ENCODE data around the gene EYS. TPM values are rescaled to one million over a fixed set of nuclear protein-coding genes. Genes with fewer than 3 reads are reported as not detected.

Gene EYS
- total and polyA plus RNA-seq, 2 experiments from 2014 or later: 0.04 TPM; not detected in 1

DNA sequence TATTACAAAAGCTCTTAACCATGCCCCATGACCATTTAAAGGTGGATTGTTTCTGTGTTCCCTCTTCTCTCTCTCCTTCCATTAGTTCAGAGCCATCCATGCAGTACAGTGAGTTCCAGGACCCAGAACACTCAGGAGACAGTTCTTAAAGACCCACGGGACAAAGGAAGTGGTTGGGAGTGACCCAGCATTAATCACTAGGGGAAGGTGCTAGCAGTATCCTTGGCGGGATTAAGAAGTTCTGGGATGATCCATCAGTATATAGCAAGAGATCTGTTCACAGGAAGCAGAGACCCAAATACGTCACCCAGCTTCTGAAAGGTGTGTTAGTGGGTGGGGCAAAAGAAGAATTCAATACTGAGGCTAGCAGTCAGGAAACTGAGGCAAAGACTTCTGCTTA is 1917.3 kb downstream of the EYS start:
- Histone ChIP-seq H3K36me3 (ENCODE audit: low read depth) (no peaks in the 10 kb centered on the region), H3K27me3 (replicated peaks; ENCODE audit: insufficient read depth) (no peaks in the 10 kb centered on the region), H4K20me1 (ENCODE audit: insufficient read depth) (no peaks in the 10 kb centered on the region), H3K27ac (no peak overlapping the region), H2AFZ (no peak overlapping the region), H3K4me2 (ENCODE audit: unreplicated experiment) (no peak overlapping the region), H3K4me3 (no peak overlapping the region), H3K9ac (no peak overlapping the region), H3K9me3 (ENCODE audit: low read depth) (no peaks in the 10 kb centered on the region), H3K9me2 (ENCODE audit: insufficient read depth) (no peaks in the 10 kb centered on the region), H3K4me1 (ENCODE audit: insufficient read depth) (peaks cover 5% of the 10 kb centered on the region), H3F3A (ENCODE audit: insufficient read depth) (peaks cover 6% of the 10 kb centered on the region; the same call in 1 of the 2 replicates), H3K79me2 (ENCODE audit: insufficient read depth) (no peaks in the 10 kb centered on the region)
- DNase-seq: no peak
- WGBS, 2 experiments (ENCODE audit: low coverage in 1 of 2, low lambda C conversion rate in 2 of 2, missing lambda C conversion rate in 2 of 2): 41 to 56% methylated on average over 3 of the region's 3 CpGs
- TF ChIP-seq EZH2phosphoT487 (IDR thresholded peaks at IDR 0.05; ENCODE audit: insufficient read depth, low read depth) (no peak), EZH2 (IDR thresholded peaks at IDR 0.05; ENCODE audit: insufficient read depth, poor library complexity, severe bottlenecking) (no peak)
- in situ Hi-C loops (cut with MboI): loop anchor here (25.0 kb wide), 1 partner anchor 477 kb away; the partner anchor contains the start of gene LGSN

GRCh38 chr6:63788569-63788968 is 1918.5 kb downstream of the EYS start:
- Histone ChIP-seq H3K9ac (no peak overlapping the region), H3K27ac (no peak overlapping the region), H3K79me2 (ENCODE audit: insufficient read depth) (no peaks in the 10 kb centered on the region), H3K9me3 (ENCODE audit: low read depth) (no peaks in the 10 kb centered on the region), H3K36me3 (ENCODE audit: low read depth) (no peaks in the 10 kb centered on the region), H3K27me3 (replicated peaks; ENCODE audit: insufficient read depth) (no peaks in the 10 kb centered on the region), H3K4me2 (ENCODE audit: unreplicated experiment) (no peak overlapping the region), H3K4me3 (no peak overlapping the region), H3K9me2 (ENCODE audit: insufficient read depth) (no peaks in the 10 kb centered on the region), H3F3A (ENCODE audit: insufficient read depth) (no peaks in the 10 kb centered on the region), H4K20me1 (ENCODE audit: insufficient read depth) (no peaks in the 10 kb centered on the region), H3K4me1 (ENCODE audit: insufficient read depth) (no peaks in the 10 kb centered on the region), H2AFZ (no peak overlapping the region)
- in situ Hi-C loops (cut with MboI): loop anchor here (25.0 kb wide), 1 partner anchor 476 kb away; the partner anchor contains the start of gene LGSN
- WGBS, 2 experiments (ENCODE audit: low coverage in 1 of 2, low lambda C conversion rate in 2 of 2, missing lambda C conversion rate in 2 of 2): 63 to 72% methylated on average over 2 of the region's 2 CpGs
- DNase-seq: no peak
- no peak for TF ChIP-seq EZH2phosphoT487 (IDR thresholded peaks at IDR 0.05; ENCODE audit: insufficient read depth, low read depth)
- no peak for TF ChIP-seq EZH2 (IDR thresholded peaks at IDR 0.05; ENCODE audit: insufficient read depth, poor library complexity, severe bottlenecking)

DNA sequence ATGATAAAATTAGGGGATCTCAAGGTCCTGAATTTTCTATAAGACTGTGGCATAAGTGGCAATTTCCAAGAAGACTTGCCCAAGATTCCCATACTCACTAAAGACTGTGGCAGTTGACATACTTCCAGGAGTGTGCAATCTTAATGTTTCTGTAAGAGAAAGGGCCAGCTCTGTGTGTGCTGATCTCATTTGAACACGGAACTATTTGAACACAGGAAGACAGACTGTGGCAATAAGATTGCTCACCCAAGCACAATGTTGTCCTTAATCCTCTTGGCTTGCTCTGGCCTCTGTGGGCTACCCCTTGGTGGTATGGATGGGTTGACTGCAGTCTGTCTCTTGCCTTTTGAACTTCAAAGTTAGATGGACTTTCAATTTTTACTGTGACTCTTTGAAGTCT is 1920.0 kb downstream of the EYS start:
- Histone ChIP-seq H3K36me3 (ENCODE audit: low read depth) (no peaks in the 10 kb centered on the region), H3K9me2 (ENCODE audit: insufficient read depth) (no peaks in the 10 kb centered on the region), H2AFZ (no peak overlapping the region), H3K4me1 (ENCODE audit: insufficient read depth) (no peaks in the 10 kb centered on the region), H3K4me3 (no peak overlapping the region), H3K79me2 (ENCODE audit: insufficient read depth) (no peaks in the 10 kb centered on the region), H4K20me1 (ENCODE audit: insufficient read depth) (no peaks in the 10 kb centered on the region), H3K4me2 (ENCODE audit: unreplicated experiment) (no peak overlapping the region), H3K27me3 (replicated peaks; ENCODE audit: insufficient read depth) (no peaks in the 10 kb centered on the region), H3K27ac (no peak overlapping the region), H3K9ac (no peak overlapping the region), H3K9me3 (ENCODE audit: low read depth) (no peaks in the 10 kb centered on the region), H3F3A (ENCODE audit: insufficient read depth) (no peaks in the 10 kb centered on the region)
- WGBS, 2 experiments (ENCODE audit: low coverage in 1 of 2, low lambda C conversion rate in 2 of 2, missing lambda C conversion rate in 2 of 2): 86 to 93% methylated on average over 1 of the region's 1 CpG
- no peak for DNase-seq
- TF ChIP-seq EZH2 (IDR thresholded peaks at IDR 0.05; ENCODE audit: insufficient read depth, poor library complexity, severe bottlenecking) (no peak), EZH2phosphoT487 (IDR thresholded peaks at IDR 0.05; ENCODE audit: insufficient read depth, low read depth) (no peak)
- in situ Hi-C loops (cut with MboI): loop anchor here (25.0 kb wide), 1 partner anchor 475 kb away; the partner anchor contains the start of gene LGSN

DNA sequence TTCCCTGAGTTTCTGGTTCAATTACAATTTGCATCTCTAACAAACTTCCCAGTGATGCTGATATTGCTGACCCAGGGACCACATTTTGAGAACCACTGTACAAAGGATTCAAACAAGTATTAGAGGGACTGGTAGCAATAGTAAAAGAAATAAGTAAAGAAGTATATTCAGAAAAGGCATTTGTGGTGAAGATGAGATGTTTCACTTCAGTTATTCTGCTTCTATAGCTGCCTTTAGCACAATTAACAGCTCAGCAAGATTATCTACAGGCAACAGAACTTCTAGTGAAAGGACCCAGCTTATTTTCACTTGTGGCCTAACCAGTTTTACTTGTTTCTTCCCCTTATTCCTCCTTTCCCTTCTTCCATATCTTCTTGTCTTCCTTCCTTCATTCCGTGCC is 1922.0 kb downstream of the EYS start:
- Histone ChIP-seq H3K36me3 (ENCODE audit: low read depth) (no peaks in the 10 kb centered on the region), H3K27me3 (replicated peaks; ENCODE audit: insufficient read depth) (no peaks in the 10 kb centered on the region), H3K4me2 (ENCODE audit: unreplicated experiment) (no peak overlapping the region), H3K9me3 (ENCODE audit: low read depth) (no peaks in the 10 kb centered on the region), H2AFZ (no peak overlapping the region), H3F3A (ENCODE audit: insufficient read depth) (no peaks in the 10 kb centered on the region), H3K9me2 (ENCODE audit: insufficient read depth) (no peaks in the 10 kb centered on the region), H3K27ac (no peak overlapping the region), H3K9ac (no peak overlapping the region), H4K20me1 (ENCODE audit: insufficient read depth) (no peaks in the 10 kb centered on the region), H3K4me1 (ENCODE audit: insufficient read depth) (no peaks in the 10 kb centered on the region), H3K4me3 (no peak overlapping the region), H3K79me2 (ENCODE audit: insufficient read depth) (no peaks in the 10 kb centered on the region)
- 50 to 55% methylated on average over 1 of the region's 1 CpG for WGBS, 2 experiments (ENCODE audit: low coverage in 1 of 2, low lambda C conversion rate in 2 of 2, missing lambda C conversion rate in 2 of 2)
- in situ Hi-C loops (cut with MboI): loop anchor here (25.0 kb wide), 1 partner anchor 473 kb away; the partner anchor contains the start of gene LGSN
- DNase-seq: no peak
- no peak for TF ChIP-seq EZH2 (IDR thresholded peaks at IDR 0.05; ENCODE audit: insufficient read depth, poor library complexity, severe bottlenecking)
- no peak for TF ChIP-seq EZH2phosphoT487 (IDR thresholded peaks at IDR 0.05; ENCODE audit: insufficient read depth, low read depth)

Data from GM23248 (cell line).